NCI-H2227 treated with DMSO at 0.1 percent for 48 hours (cell line): ENCODE data around the gene ADAP1.
"Not testable (repeated sequence)": the region's sequence is repeated elsewhere in the genome, so short reads cannot be mapped to it uniquely, and the experiment has no call there.

Source experiments
- DNase-seq: peaks from one replicate; lab custom pipeline; 2025; lab: John Stamatoyannopoulos, UW

The ADAP1 gene

DNA sequence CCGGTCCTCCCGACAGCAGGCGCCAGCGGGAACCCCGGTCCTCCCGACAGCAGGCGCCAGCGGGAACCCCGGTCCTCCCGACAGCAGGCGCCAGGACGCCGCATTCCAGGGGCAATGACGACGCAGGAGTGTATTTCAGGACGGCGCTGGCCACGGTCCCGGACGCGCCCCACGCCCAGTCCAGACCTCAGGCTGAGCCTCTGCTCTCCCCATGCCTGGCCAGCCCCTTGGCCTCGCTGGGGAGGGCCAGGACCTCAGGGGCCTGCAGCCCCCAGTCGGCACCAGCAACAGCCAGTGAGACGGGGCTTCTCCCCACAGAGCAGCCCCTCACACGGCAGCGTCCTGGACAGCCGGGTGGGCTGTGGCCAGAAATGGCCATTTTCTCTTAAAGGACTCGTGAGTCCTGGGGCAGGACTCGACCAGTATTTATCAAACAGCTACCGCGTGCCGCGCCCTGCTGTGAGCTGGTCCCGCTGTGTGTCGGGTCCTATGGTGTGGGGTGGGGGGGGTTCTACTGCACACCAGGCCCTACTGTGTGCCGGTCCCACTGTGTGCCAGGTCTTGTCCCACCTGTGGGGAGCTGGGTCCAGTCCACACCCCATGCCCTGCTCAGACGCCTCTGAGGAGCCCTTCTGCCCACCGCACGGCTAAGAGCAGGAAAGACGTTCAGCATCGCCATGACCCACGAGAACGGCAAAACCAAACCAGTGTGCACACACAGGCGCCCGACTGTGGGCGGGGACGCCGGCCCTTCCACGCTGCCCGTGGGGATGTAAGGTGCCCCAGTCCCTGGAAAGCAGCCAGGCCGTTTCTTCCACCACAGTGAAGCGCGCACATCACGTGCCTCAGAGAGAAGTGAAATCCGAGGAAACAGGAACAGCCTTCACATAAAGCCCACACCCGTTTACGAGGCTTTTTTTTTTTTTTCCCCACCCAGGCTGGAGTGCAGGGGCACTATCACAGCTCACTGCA, 44.8 kb downstream of the ADAP1 start:
- no peak for DNase-seq

GRCh38 chr7:908591-909357, 45.7 kb downstream of the ADAP1 start:
- DNase-seq: not testable (repeated sequence)

- no peak for DNase-seq
Measured at GRCh38 chr7:908159-908581, 46.3 kb downstream of the ADAP1 start.

DNA sequence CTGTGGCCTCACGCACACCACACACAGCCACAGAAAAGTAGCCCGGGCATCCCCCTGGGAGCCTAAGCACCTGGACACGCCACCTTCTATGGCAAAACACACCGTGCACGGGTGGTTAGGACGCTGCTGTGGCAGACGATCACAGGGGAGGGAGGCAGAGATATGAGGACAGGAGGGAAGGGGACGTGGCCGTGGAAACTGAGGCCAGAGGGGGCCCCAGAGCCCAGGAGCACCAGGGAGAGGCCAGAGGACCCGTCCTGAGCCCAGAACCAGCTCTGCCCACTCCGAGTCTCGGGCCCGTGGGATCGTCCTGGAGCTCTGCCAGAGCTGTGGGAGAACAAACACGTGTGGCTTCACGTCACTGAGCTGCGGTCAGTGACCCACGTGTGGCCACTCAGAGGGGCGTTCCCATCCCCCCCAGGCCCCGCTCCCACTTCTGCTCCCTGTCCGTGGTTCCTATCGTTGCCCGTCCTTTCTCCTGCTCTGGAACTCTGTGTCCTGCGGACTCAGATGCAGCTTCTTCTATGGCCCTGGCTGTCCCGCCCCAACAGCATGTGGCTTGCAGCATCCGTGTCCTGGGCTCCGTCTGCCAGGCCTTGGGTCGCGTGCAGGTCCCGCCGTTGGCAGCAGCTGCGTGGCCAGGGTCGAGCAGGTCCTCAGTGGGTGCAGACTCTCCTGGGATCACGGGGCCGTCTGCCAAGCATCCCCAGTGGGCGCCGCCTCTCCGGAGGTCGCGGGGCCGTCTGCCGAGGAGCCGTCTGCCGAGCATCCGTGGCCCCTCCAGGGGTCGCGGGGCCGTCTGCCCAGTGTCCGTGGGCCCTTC, 47.1 kb downstream of the ADAP1 start:
- no peak for DNase-seq

DNA sequence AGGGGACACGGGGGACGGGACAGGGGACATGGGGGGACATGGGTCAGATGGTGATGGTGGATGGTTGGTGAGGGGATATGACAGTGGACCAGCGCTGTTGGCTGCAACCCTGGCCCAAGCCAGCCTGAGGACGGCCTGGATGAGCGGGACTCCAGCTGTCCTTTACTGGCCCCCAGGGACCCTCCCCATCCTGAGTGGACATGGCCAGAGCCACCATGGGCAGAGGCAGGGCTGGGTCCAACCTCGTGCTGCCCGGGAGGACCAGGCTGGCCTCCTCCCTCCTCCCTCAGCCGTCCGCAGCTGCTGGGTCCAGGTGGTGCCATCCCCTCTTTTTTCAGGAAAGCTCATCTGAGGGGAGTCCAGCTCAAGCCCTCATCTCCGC, 47.7 kb downstream of the ADAP1 start:
- no peak for DNase-seq

- DNase-seq: no peak
Measured at GRCh38 chr7:904847-905246, 49.6 kb downstream of the ADAP1 start.

- no peak for DNase-seq
Measured at GRCh38 chr7:903921-904755, 50.3 kb downstream of the ADAP1 start.

DNA sequence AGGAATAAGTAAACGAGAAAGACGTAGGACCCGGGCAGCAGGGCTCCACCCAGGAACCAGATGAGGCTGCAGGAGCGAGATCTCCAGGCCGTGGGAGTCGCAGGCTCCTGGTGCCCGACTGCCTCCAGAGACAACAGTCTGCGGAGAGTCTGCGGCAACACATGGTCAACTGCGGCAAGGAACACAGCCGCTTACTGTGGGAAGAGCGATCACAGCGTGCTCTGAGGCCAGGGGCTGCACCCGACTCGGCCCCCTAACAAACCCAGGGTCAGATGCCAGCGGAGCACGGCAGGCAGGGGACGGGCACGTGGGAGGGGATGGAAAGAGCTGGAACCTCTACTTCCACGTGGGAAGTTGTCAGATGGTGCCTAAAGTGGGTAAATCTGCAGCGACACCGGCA, 51.5 kb downstream of the ADAP1 start:
- no peak for DNase-seq

DNA sequence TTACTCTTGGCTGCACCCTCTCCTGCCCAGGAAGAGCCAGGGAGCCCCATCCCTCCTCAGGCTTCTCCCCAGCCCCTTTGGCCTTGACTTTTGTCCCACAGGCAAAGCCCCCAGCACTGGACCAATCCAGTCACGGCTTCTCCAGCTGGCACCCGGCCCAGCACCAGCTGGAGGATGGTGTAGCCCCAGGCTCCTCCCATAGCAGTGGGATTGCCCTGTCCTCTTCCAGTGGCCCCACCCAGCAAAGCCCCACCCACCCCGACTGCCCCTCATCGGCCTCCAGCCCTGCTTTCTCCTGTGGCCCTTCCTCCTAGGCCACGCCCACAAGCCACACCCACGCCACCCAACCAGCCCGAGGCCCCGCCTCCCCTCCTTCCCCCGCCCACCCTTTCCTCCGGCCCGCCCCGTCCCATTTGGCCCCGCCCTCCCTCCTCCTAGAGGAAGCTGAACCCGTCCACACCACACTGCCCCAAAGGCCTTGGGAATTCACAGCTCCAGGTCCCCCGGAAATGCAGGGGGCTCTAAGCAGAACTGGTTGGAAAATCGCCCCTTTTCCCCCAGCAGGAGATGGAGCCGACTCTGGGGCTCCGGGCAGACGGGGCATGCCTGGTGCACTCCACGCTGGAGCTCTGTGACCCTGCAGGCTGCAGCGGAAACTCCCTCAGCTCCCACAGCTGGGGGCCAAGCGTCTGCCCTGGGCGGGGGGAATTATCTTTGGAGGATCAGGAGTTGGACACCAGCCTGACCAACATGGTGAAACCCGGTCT, 52.9 kb downstream of the ADAP1 start:
- DNase-seq: no peak

DNA sequence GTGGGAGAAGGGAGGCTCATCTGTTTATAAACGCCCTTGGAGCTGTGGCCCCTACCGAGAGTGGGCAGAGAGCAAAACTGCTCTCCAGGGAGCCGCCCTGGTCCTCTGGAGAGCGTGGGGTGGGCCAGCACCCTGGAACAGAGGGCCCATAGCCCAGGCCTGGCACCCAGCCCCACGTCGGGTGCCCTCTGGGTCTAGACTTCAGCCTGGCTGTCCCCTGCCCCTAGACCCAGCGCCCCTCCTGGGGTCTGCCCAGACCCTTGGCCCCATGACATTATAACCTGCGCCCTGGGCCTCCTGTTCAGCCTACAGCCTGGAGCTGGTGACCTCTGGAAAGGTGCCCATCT, 53.5 kb downstream of the ADAP1 start:
- DNase-seq: no peak

GRCh38 chr7:900331-901040, 54.0 kb downstream of the ADAP1 start:
- no peak for DNase-seq

DNA sequence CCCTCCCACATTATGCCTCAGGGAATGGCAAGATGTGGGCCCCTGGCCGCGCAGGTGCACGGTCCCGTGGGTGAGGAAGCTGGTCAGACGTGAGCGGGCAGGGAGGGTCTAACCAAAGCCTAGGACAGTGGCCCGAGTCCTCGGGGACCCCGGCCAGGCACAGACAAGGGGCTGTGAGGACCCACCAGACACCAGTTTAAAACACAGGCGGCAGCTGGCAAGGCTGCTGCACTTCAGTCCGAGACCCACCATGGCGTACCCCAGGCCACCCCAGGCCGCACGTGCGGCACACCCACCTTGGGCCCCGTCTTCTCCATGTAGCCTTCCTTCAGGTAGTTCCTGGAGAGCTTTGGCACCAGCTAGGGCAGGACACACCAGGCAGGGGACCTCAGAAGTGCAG, 54.7 kb downstream of the ADAP1 start:
- no peak for DNase-seq

DNA sequence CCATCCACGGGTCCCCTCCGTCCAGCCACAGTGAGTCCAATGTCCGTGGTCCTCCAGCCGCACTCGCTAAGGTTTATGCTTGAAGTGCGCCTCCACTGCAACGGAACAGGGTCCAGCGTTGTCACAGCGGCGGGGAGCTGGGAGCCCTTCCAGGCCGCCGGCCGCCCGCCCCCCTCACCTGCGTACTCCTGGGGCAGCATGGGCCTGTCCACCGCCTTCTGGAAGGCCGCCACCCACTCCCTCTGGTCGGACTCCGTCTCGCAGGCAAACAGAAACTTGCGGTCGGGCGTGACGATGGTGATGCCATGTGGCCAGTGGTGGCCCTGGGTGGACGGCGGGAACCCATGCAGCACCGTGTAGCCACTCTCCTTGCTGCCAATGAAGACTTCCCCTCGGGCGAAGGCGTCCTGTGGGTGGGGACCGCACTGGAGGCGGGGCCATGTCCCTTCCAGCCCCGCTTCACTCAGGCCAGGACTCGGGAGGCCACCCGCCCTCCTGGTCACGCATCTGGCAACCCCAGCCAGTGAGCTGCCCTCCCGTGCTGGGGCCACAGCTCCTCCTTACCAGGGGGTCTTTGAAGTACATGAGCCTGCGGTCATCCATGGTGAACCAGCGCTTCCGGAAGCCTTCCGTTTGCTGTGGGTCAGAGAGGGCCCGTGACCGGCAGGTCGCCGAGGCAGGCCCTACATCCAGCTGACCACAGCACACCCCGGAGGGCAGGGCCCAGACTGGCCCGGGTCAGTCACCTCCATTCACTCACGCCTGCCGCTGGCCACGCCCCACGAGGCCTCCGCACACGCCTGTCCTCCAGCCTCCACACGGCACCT, 55.4 kb downstream of the ADAP1 start:
- no peak for DNase-seq

GRCh38 chr7:898460-898854, 56.0 kb downstream of the ADAP1 start:
- no peak for DNase-seq

DNA sequence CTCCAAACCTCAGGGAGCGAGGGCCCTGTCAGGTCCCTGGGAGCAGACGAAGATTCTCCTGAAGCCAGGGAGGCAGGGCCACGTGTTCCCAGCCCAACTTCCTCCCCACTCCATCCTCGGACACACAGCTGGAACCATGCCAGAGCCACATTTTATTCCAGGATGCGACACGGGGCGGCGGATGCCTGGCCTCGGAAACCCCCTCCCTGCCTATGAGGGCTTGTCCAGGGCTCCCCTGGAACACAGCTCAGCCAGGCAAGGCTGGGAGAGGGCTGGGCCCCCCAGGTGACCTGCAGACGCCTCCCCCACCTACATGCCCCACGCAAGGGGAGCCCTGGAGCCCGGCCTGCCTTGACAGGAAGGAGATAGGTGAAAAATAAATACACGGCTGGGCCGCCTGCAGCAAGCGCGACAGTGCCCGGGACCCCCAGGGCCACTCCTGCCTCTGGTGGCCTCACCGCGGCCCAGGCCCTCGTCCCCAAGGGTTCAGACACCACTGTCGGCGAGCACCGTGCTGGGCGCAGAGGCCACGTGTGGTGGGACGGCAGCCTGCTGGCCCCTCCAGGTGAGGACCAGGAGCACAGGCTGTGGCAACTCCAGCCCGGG, 56.6 kb downstream of the ADAP1 start:
- no peak for DNase-seq

DNA sequence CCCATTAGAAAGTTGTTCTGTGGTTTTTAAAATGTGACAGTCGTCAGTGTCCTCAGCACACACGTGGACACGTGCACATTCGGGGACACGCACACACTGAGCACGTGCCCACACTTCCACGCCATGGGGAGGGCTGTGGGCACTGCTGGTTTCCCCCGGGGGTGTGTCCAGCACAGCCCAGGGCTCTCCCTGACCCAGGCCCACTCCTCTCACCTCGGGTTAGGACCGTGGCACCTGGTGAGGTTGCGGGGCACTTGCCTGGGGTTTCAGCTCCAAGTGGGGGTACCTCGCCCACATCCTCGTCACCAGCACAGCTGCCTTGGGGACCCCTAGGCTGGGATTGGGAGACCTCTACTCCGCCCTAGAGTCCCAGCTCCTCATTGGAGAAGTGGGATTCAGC, 57.4 kb downstream of the ADAP1 start:
- DNase-seq: no peak

DNA sequence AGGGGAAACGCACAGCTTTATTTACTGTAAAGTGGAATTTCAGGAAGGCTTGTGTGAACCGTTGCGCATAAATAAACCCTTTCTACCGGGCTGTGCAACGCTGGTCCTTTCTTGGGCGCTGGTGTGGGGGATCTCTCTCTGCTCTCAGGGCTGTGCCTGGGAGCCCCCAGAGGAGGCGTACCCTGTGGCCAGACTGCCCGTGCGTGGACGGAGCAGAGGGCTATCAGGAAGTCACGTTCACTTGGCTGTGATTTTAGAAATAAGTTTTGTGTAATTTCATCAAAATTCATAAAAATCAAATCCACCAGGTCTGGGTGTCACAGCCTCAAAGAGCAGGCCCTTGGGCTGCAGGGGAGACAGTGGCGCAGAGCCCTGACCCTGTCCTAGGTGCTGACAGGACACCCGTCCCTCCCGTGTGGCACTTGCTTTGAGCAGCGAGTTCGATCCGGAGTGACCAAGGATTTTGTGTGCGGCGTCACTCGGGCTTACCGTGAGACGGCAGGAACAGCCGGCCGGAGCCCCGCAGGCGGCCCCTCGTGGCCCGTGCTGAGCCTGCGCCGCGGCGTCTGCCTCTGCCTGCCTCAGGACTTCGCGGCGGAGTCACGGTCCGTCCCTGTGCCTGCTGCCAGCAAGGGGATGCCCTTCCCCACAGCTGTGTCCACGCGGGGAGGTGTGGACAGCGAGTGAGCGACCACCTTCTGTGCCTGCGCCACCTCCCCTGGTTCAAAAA, 58.0 kb downstream of the ADAP1 start:
- no peak for DNase-seq

- no peak for DNase-seq
Measured at GRCh38 chr7:895451-896052, 58.9 kb downstream of the ADAP1 start.
